ENCODE results near the gene GRM7.

DNA sequence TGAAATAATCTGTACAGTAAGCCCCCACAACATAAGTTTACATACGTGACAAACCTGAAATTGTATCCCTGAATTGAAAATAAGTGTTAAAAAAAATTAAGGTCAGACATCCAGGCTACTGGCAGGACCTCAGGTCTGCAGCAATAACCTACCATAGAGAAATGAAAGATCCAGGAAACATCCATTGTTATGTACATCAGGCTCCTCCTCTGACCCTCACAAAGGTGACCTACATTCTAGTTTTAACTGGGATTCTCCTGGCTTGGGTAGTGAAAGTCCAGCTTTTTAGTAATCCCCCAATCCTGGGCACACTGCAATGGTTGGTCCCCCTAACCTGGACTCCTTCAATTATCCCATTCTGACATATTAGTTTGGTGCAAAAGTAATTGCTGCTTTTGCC, 891.1 kb downstream of the GRM7 start:
- TF ChIP-seq POLR2AphosphoS5 (IDR thresholded peaks at IDR 0.05; ENCODE audit: low read depth, low read length) = no peak
- TF ChIP-seq, protein P1, sequence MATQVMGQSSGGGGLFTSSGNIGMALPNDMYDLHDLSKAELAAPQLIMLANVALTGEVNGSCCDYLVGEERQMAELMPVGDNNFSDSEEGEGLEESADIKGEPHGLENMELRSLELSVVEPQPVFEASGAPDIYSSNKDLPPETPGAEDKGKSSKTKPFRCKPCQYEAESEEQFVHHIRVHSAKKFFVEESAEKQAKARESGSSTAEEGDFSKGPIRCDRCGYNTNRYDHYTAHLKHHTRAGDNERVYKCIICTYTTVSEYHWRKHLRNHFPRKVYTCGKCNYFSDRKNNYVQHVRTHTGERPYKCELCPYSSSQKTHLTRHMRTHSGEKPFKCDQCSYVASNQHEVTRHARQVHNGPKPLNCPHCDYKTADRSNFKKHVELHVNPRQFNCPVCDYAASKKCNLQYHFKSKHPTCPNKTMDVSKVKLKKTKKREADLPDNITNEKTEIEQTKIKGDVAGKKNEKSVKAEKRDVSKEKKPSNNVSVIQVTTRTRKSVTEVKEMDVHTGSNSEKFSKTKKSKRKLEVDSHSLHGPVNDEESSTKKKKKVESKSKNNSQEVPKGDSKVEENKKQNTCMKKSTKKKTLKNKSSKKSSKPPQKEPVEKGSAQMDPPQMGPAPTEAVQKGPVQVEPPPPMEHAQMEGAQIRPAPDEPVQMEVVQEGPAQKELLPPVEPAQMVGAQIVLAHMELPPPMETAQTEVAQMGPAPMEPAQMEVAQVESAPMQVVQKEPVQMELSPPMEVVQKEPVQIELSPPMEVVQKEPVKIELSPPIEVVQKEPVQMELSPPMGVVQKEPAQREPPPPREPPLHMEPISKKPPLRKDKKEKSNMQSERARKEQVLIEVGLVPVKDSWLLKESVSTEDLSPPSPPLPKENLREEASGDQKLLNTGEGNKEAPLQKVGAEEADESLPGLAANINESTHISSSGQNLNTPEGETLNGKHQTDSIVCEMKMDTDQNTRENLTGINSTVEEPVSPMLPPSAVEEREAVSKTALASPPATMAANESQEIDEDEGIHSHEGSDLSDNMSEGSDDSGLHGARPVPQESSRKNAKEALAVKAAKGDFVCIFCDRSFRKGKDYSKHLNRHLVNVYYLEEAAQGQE (IDR thresholded peaks at IDR 0.05; ENCODE audit: insufficient read depth in 1 of 2, low read depth in 2 of 2, low read length in 2 of 2) = no peak

Data from PFSK-1 (cell line).